AG04450 (cell line): ENCODE measurements around the gene WFDC9. TPM values are rescaled to one million over a fixed set of nuclear protein-coding genes. Genes with fewer than 3 reads are reported as not detected.
"Not testable (repeated sequence)": the region's sequence is repeated elsewhere in the genome, so short reads cannot be mapped to it uniquely, and the experiment has no call there.

ENCODE experiments used
- CTCF ChIA-PET: fragments of 300-600, 350-600 bp; formaldehyde crosslinking; extraction: SDS; loops from one replicate; lab custom pipeline; 2022; ENCODE audit warnings: antibody characterized with exemption, inconsistent platforms; lab: Charles Lee
- POLR2A ChIA-PET: fragments of 350-600 bp; formaldehyde crosslinking; extraction: SDS; loops from one replicate; lab custom pipeline; 2021; ENCODE audit warnings: antibody characterized with exemption, inconsistent platforms; lab: Yijun Ruan, JAX
- DNase-seq: peaks from one replicate; pipeline ENCODE4 v3.0.0-alpha.2; 2011; ENCODE audit warnings: low read depth, low spot score
- H3K27ac ChIP-seq: one replicate; pipeline ENCODE4 v1.5.1; 2012; ENCODE audit warnings: low read depth, low read length, control low read depth
- H3K27me3 ChIP-seq: one replicate; pipeline ENCODE4 v1.6.0; 2012; ENCODE audit warnings: low read length; ENCODE audit not compliant: control insufficient read depth, insufficient read depth
- H3K4me3 ChIP-seq: 2 replicates; pipeline ENCODE4 v1.5.1; 2011; ENCODE audit warnings: mild to moderate bottlenecking, low read depth, low read length, control low read depth
- H3K9me3 ChIP-seq: 2 replicates; pipeline ENCODE4 v1.5.1; 2012; ENCODE audit warnings: low read length; ENCODE audit not compliant: control insufficient read depth, insufficient read depth
- polyA minus RNA-seq: library from RNA; depleted of rRNA, polyadenylated mRNA; stranded (reverse); fragments of >200 nt; gene quantifications from 2 replicates; pipeline ENCODE4 v1.2.3, GENCODE V29; 2011; rRNA and poly(A)+ RNA removed
- polyA plus RNA-seq: library from polyadenylated mRNA; depleted of rRNA; stranded (reverse); fragments of >200 nt; gene quantifications from 2 replicates; pipeline ENCODE4 v1.2.3, GENCODE V29; 2011; rRNA removed
- TF ChIP-seq, protein P1 (sequence below): IDR thresholded peaks from 2 replicates; pipeline ENCODE4 v1.5.1; 2011; ENCODE audit warnings: low read depth, low read length, control low read depth, inconsistent platforms

WFDC9 gene
- polyA plus RNA-seq: not detected in 2 replicates
- polyA minus RNA-seq: not detected in 2 replicates

DNA sequence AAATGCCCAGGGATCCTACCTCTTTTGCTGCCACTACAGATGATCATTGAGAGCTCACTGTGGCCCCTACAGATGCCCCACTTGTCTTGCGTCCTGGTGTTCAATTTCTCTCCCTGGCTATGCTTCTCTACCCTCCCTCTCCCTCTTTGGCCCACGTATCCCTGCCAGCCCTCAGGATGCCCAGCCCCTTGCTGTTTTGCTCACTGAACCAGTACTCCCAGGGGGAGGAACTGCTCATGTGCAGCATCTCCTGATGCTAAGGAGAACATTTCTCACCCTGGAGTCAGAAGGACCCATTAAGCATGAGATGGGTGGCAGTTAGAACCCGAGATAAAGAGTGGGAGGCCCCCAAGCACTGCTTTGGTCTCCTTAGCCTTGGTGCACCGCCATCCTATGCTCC is at the start of gene WFDC9:
TSS of gene WFDC9 (minus strand) at position 101 of the 400 bp plus-strand sequence. CDS start 21,103 bp downstream, outside the sequence.
- DNase-seq: no peak
- no peak within 1 kb of the TSS for H3K4me3 ChIP-seq
- ChIA-PET CTCF (no interaction called here), POLR2A (no interaction called here)
- no peak within 1 kb of the TSS for H3K27ac ChIP-seq
- H3K9me3 ChIP-seq: no peaks in the 10 kb centered on the region
- H3K27me3 ChIP-seq: no peaks in the 10 kb centered on the region
- TF ChIP-seq, protein P1, sequence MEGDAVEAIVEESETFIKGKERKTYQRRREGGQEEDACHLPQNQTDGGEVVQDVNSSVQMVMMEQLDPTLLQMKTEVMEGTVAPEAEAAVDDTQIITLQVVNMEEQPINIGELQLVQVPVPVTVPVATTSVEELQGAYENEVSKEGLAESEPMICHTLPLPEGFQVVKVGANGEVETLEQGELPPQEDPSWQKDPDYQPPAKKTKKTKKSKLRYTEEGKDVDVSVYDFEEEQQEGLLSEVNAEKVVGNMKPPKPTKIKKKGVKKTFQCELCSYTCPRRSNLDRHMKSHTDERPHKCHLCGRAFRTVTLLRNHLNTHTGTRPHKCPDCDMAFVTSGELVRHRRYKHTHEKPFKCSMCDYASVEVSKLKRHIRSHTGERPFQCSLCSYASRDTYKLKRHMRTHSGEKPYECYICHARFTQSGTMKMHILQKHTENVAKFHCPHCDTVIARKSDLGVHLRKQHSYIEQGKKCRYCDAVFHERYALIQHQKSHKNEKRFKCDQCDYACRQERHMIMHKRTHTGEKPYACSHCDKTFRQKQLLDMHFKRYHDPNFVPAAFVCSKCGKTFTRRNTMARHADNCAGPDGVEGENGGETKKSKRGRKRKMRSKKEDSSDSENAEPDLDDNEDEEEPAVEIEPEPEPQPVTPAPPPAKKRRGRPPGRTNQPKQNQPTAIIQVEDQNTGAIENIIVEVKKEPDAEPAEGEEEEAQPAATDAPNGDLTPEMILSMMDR: no peak

- H3K27me3 ChIP-seq: no peaks in the 10 kb centered on the region
- no peaks in the 10 kb centered on the region for H3K9me3 ChIP-seq
- CTCF ChIA-PET: no interaction called here
- POLR2A ChIA-PET: no interaction called here
- no peak overlapping the region for H3K4me3 ChIP-seq
- TF ChIP-seq, protein P1: no peak
- H3K27ac ChIP-seq: no peak overlapping the region
- no peak for DNase-seq
These were observed 48.6 kb upstream of the WFDC9 start for GRCh38 chr20:45679650-45680049.

DNA sequence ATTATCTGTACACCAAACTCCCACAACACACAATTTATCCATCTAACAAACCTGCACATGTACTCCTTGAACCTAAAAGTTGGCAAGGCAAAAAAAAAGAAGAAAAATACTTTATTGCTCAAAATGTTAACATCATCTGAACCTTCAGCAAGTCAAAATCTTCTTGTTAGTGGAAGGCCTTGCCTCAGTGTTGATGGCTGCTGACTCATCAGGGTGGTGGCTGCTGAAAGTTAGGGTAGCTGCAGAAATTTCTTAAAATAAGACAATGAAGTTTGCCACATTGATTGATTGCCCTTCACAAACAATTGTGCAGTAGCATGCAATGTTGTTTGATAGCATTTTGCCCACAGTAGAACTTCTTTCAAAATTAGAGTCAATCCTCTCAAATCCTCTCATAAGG is 41.7 kb upstream of the WFDC9 start:
- DNase-seq: no peak
- H3K27me3 ChIP-seq: no peaks in the 10 kb centered on the region
- H3K27ac ChIP-seq: no peak overlapping the region
- no peaks in the 10 kb centered on the region for H3K9me3 ChIP-seq
- ChIA-PET POLR2A (no interaction called here), CTCF (no interaction called here)
- no peak overlapping the region for H3K4me3 ChIP-seq
- TF ChIP-seq, protein P1: no peak

DNA sequence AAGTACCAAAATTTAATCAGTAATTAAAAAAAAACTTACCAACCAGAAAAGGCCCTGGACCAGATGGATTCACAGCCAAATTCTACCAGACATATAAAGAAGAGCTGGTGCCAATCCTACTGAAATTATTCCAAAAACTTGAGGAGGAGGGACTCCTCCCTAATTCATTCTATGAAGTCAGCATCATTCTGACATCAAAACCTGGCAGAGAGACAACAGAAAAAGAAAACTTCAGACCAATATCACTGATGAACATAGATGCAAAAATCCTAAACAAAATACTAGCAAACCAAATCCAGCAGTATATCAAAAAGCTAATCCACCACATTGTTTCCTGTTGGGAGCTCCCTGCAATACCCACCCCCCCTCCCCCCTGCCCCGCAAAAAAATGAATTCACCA is 39.1 kb upstream of the WFDC9 start, which contains the start of gene WFDC11:
TSS of gene WFDC11 (minus strand) at position 101 of the 400 bp plus-strand sequence. CDS start 19,639 bp downstream, outside the sequence.
- H3K4me3 ChIP-seq: no peak within 1 kb of the TSS
- no peaks in the 10 kb centered on the region for H3K9me3 ChIP-seq
- ChIA-PET POLR2A (no interaction called here), CTCF (no interaction called here)
- no peaks in the 10 kb centered on the region for H3K27me3 ChIP-seq
- no peak within 1 kb of the TSS for H3K27ac ChIP-seq
- TF ChIP-seq, protein P1: no peak
- no peak for DNase-seq

DNA sequence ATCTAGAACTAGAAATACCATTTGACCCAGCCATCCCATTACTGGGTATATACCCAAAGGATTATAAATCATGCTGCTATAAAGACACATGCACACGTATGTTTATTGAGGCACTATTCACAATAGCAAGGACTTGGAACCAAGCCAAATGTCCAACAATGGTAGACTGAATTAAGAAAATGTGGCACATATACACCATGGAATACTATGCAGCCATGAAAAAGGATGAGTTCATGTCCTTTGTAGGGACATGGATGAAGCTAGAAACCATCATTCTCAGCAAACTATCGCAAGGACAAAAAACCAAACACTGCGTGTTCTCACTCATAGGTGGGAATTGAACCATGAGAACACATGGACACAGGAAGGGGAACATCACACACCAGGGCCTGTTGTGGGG is 26.0 kb upstream of the WFDC9 start:
- POLR2A ChIA-PET, H3K4me3 ChIP-seq, DNase-seq, H3K27me3 ChIP-seq, H3K27ac ChIP-seq, H3K9me3 ChIP-seq: not testable (repeated sequence)
- CTCF ChIA-PET: interaction anchor here (0.6 kb wide), 1 partner anchor 50 kb away, joined by 3 read pairs; no protein-coding TSS in a partner anchor

GRCh38 chr20:45651726-45652125 is 20.6 kb upstream of the WFDC9 start:
- H3K27me3 ChIP-seq, POLR2A ChIA-PET, H3K4me3 ChIP-seq, CTCF ChIA-PET, DNase-seq, H3K27ac ChIP-seq, H3K9me3 ChIP-seq: not testable (repeated sequence)
